ENCODE measurements around the gene TMEM121.

DNA sequence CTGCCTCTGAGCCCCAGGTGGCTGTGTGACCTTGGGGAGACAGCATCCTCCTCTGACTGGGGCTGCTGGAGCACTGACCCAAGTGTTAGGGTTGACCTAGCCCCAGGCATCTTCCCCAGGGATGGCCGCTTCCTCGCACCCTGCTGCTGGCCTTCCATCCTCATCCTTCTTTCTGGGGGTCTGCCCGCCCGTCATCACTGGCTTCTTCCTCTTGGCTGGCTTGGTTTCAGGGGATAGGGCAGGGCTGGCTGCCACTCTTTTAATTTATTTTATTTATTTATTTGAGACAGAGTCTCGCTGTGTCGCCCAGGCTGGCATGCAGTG, 31.8 kb upstream of the TMEM121 start:
- TF ChIP-seq POLR2A (IDR thresholded peaks at IDR 0.05), result no peak
- TF ChIP-seq, protein P1, sequence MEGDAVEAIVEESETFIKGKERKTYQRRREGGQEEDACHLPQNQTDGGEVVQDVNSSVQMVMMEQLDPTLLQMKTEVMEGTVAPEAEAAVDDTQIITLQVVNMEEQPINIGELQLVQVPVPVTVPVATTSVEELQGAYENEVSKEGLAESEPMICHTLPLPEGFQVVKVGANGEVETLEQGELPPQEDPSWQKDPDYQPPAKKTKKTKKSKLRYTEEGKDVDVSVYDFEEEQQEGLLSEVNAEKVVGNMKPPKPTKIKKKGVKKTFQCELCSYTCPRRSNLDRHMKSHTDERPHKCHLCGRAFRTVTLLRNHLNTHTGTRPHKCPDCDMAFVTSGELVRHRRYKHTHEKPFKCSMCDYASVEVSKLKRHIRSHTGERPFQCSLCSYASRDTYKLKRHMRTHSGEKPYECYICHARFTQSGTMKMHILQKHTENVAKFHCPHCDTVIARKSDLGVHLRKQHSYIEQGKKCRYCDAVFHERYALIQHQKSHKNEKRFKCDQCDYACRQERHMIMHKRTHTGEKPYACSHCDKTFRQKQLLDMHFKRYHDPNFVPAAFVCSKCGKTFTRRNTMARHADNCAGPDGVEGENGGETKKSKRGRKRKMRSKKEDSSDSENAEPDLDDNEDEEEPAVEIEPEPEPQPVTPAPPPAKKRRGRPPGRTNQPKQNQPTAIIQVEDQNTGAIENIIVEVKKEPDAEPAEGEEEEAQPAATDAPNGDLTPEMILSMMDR (IDR thresholded peaks at IDR 0.05), result no peak
